Astrocyte (in vitro differentiated cells and primary cell): Measurements from ENCODE around the gene XPO6.

Experiments used
- EZH2 ChIP-seq: IDR thresholded peaks from 2 replicates; pipeline ENCODE4 v1.6.1; 2012; ENCODE audit warnings: mild to moderate bottlenecking, low read length, inconsistent platforms; ENCODE audit not compliant: insufficient read depth
- TF ChIP-seq, protein P1 (sequence below): IDR thresholded peaks from 2 replicates; pipeline ENCODE4 v1.5.1; 2011; ENCODE audit warnings: low read depth, mild to moderate bottlenecking, inconsistent platforms, low read length, moderate library complexity; ENCODE audit not compliant: insufficient read depth

GRCh38 chr16:28187595-28188004 is 24.2 kb downstream of the XPO6 start:
- TF ChIP-seq, protein P1, sequence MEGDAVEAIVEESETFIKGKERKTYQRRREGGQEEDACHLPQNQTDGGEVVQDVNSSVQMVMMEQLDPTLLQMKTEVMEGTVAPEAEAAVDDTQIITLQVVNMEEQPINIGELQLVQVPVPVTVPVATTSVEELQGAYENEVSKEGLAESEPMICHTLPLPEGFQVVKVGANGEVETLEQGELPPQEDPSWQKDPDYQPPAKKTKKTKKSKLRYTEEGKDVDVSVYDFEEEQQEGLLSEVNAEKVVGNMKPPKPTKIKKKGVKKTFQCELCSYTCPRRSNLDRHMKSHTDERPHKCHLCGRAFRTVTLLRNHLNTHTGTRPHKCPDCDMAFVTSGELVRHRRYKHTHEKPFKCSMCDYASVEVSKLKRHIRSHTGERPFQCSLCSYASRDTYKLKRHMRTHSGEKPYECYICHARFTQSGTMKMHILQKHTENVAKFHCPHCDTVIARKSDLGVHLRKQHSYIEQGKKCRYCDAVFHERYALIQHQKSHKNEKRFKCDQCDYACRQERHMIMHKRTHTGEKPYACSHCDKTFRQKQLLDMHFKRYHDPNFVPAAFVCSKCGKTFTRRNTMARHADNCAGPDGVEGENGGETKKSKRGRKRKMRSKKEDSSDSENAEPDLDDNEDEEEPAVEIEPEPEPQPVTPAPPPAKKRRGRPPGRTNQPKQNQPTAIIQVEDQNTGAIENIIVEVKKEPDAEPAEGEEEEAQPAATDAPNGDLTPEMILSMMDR, result no peak
- TF ChIP-seq EZH2, result no peak
